NT2/D1 (cell line): ENCODE results near the gene BMX.

Source experiments
- SUZ12 ChIP-seq: IDR thresholded peaks from 2 replicates; pipeline ENCODE4 v1.6.1; 2011; ENCODE audit not compliant: insufficient read length, insufficient read depth; ENCODE audit errors: extremely low read depth
- ZNF274 ChIP-seq: IDR thresholded peaks from 2 replicates; pipeline ENCODE4 v1.6.1; 2011; ENCODE audit warnings: mild to moderate bottlenecking, low read depth, low read length

DNA sequence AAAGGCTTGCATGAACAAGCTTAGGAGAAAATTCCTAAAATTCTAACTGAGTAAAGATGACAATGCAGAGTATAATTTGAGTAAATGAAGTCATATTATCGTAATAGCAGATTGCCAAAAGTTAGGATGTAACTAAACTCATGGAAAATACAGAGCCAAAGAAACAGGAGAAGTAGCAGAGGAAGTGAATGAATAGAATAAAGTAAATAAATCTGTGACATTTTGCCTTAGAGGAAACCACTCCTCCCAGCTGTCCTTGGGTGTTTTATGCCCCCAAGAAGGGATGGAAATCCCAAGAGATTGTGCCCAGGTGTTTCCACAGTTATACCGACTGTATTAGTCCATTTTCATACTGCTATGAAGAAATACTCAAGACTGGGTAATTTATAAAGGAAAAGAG, 1.9 kb upstream of the BMX start:
- no peak for TF ChIP-seq ZNF274
- TF ChIP-seq SUZ12 = no peak
